Activated naive CD8-positive, alpha-beta T cell treated with anti-CD3 and anti-CD28 coated beads for 36 hours (primary cell): Measurements from ENCODE around the gene WNT9B. TPM values are rescaled to one million over a fixed set of nuclear protein-coding genes. Genes with fewer than 3 reads are reported as not detected.
"Not testable (repeated sequence)": the region's sequence is repeated elsewhere in the genome, so short reads cannot be mapped to it uniquely, and the experiment has no call there.

Experiments
- DNase-seq: peaks from one replicate; pipeline ENCODE4 v3.0.0; 2021
- H3K27ac Mint-ChIP-seq: one replicate; pipeline ENCODE4 v1.8.0; 2022; ENCODE audit warnings: mild to moderate bottlenecking, moderate library complexity, mixed read lengths
- H3K27me3 Mint-ChIP-seq: one replicate; pipeline ENCODE4 v1.8.0; 2022; ENCODE audit warnings: mild to moderate bottlenecking, mixed read lengths
- H3K36me3 Mint-ChIP-seq: one replicate; pipeline ENCODE4 v1.8.0; 2021; ENCODE audit warnings: mild to moderate bottlenecking, mixed read lengths
- H3K4me1 Mint-ChIP-seq: one replicate; pipeline ENCODE4 v1.8.0; 2021; ENCODE audit warnings: mixed read lengths
- H3K4me3 Mint-ChIP-seq: one replicate; pipeline ENCODE4 v1.8.0; 2022; ENCODE audit warnings: mild to moderate bottlenecking, moderate library complexity, mixed read lengths
- H3K9me3 Mint-ChIP-seq: one replicate; pipeline ENCODE4 v1.8.0; 2022; ENCODE audit warnings: mixed read lengths
- total RNA-seq, 2 experiments: library from RNA; stranded (reverse); gene quantifications; one replicate each; pipeline ENCODE4 v1.2.3, GENCODE V29; 2021

WNT9B gene
- total RNA-seq, 2 experiments from 2014 or later = not detected

DNA sequence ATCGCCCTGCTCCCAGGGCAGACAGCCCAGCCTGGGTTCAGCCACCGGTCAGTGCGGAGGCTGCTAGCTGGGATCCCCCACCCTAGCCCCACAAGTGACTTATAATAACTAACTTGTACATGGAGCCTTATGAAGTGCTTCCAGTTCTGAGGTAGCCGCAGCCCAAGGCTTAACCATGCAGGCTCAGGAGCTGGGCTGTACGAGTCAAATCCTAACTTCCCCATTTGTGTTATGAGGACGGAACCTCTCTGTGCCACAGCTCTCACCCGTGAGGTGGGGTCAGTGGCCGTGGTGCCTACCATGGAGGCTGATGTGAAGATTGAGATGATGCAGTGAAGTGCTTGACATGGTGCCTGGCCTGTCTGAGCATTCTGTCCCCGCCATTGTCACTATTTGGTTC is 43.8 kb downstream of the WNT9B start:
- DNase-seq = no peak
- Mint-ChIP-seq H3K27me3 (peaks cover 13% of the 10 kb centered on the region), H3K4me1 (no peaks in the 10 kb centered on the region), H3K4me3 (no peak overlapping the region), H3K27ac (no peak overlapping the region), H3K36me3 (no peaks in the 10 kb centered on the region), H3K9me3 (no peaks in the 10 kb centered on the region)

DNA sequence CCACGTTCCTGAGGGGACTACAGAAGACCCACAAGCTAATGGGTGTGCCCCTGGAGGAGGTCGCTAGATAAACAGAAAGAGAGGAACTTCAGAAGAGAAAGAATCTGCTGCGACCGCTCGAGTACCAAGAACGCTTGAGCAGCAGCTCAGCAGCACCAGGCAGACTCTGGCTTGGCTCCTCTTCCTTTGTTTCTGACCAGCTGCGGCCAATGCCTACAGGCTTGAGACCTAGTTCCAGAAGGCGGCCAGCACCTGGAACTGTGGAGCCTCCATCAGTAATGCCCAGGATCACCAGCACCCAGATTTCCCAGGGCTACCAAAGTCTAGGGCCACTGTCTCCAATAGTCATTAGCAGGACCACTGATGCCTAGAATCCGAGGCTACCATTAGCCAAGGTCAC is 45.6 kb downstream of the WNT9B start:
- DNase-seq = no peak
- Mint-ChIP-seq H3K27ac (no peak overlapping the region), H3K36me3 (no peaks in the 10 kb centered on the region), H3K4me1 (no peaks in the 10 kb centered on the region), H3K9me3 (no peaks in the 10 kb centered on the region), H3K27me3 (peaks cover 10% of the 10 kb centered on the region), H3K4me3 (no peak overlapping the region)

GRCh38 chr17:46898364-46898763 is 47.0 kb downstream of the WNT9B start:
- no peaks in the 10 kb centered on the region for H3K9me3 Mint-ChIP-seq
- no peak for DNase-seq
- no peaks in the 10 kb centered on the region for H3K36me3 Mint-ChIP-seq
- H3K4me1 Mint-ChIP-seq = no peaks in the 10 kb centered on the region
- H3K4me3 Mint-ChIP-seq = no peak overlapping the region
- no peaks in the 10 kb centered on the region for H3K27me3 Mint-ChIP-seq
- H3K27ac Mint-ChIP-seq = no peak overlapping the region

DNA sequence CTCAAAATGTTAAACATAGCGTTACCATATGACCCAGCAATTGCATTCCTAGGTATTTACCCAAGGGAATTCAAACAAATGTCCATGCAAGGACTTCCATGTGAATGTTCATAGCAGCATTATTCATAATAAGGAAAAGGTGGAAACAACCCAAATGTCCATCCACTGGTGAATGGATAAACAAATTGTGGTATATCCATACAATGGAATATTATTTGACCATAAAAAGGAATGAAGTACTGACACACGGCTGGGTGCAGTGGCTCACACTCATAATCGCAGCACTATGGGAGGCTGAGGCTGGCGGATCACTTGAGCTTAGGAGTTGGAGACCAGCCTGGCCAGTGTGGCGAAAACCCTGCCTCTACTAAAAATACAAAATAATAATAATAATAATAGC is 47.5 kb downstream of the WNT9B start:
- Mint-ChIP-seq H3K27ac (no peak overlapping the region), H3K36me3 (no peaks in the 10 kb centered on the region), H3K27me3 (no peaks in the 10 kb centered on the region), H3K4me1 (no peaks in the 10 kb centered on the region), H3K4me3 (no peak overlapping the region), H3K9me3 (no peaks in the 10 kb centered on the region)
- no peak for DNase-seq

GRCh38 chr17:46901291-46901690 is 49.9 kb downstream of the WNT9B start:
- Mint-ChIP-seq H3K27ac (no peak overlapping the region), H3K36me3 (no peaks in the 10 kb centered on the region), H3K9me3 (no peaks in the 10 kb centered on the region)

GRCh38 chr17:46903762-46904672 is 52.6 kb downstream of the WNT9B start:
- Mint-ChIP-seq H3K9me3 (no peaks in the 10 kb centered on the region), H3K4me1 (peaks cover 2% of the 10 kb centered on the region), H3K4me3 (no peak overlapping the region), H3K27ac (no peak overlapping the region), H3K27me3 (no peaks in the 10 kb centered on the region), H3K36me3 (no peaks in the 10 kb centered on the region)
- DNase-seq = no peak

More at GRCh38 chr17:46901291-46901690, 49.9 kb downstream of the WNT9B start:
- H3K4me1 Mint-ChIP-seq = peaks cover 2% of the 10 kb centered on the region
- no peak overlapping the region for H3K4me3 Mint-ChIP-seq
- DNase-seq = no peak
- H3K27me3 Mint-ChIP-seq = no peaks in the 10 kb centered on the region

DNA sequence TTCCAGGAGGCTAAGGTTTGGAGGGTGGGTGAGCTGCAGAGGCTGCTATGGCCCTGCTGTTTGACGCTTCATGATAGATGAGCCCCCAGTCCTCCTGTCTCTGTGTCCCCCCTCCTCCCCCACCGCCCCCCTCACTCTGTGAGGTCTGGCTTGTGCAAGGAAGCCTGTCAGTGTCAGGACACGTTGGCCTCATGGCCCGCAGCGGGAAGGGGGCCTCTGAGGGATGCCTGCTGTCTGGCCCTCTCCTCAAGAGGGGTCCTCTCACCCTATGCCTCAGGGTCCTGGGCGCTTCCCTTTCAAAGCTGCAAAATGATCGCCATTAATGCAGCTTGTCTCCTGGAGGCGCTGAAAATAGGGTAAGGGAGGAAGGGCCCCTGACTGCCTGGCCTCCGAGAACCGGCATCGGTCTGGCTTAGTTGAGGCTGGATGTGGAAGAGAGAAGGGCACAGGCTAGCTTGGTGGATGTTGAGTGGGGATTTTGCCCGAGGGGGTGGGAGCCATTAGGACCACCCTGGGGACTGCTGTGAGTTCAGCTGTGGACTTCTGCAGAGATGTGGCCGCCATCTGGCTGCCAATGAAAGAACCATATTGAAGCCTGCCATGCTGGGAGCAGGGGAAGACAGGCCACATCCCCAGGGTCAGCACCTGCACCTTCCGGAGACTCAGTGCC is 56.8 kb downstream of the WNT9B start:
- H3K36me3 Mint-ChIP-seq = no peaks in the 10 kb centered on the region
- no peak overlapping the region for H3K27ac Mint-ChIP-seq
- H3K9me3 Mint-ChIP-seq = no peaks in the 10 kb centered on the region
- no peaks in the 10 kb centered on the region for H3K27me3 Mint-ChIP-seq
- H3K4me1 Mint-ChIP-seq = peaks cover 2% of the 10 kb centered on the region
- no peak overlapping the region for H3K4me3 Mint-ChIP-seq
- no peak for DNase-seq

DNA sequence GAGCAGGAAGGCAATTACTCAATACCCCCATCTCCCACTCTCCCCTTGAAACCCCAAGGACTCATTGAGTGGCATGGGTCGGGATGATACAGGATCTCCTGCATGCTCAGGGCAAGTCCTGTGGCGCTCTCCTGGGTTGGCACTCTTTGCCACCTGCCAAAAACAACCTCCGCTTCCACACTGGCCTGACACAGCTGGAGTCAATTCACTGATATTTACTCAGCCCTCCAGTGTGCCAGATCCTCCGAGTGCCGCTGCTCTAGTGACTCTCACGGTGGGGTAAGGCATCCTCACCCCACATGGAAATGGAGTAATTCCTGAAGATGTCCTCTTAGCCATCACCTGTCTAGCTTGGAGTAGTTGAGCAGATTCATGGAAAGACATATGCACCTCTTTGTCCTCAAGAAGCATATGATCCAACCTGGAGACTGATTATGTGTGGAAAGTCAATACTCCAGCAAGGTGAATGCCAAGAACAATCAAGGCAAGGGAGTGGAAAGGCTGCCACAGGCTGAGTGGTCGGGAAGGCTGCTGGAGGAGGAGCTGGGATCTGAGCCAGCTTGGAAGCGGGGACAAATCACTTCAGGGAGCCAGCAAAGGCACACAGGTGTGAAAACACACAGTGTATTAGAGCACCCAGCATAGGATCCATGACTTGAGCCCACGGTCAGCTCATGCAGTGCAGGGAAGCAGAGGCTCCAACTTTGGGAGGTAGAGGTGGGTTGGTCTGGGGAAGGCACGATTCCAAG is 59.0 kb downstream of the WNT9B start:
- Mint-ChIP-seq H3K27me3 (no peaks in the 10 kb centered on the region), H3K9me3 (no peaks in the 10 kb centered on the region), H3K4me3 (no peak overlapping the region), H3K27ac (no peak overlapping the region), H3K36me3 (no peaks in the 10 kb centered on the region), H3K4me1 (peaks cover 2% of the 10 kb centered on the region)
- no peak for DNase-seq

DNA sequence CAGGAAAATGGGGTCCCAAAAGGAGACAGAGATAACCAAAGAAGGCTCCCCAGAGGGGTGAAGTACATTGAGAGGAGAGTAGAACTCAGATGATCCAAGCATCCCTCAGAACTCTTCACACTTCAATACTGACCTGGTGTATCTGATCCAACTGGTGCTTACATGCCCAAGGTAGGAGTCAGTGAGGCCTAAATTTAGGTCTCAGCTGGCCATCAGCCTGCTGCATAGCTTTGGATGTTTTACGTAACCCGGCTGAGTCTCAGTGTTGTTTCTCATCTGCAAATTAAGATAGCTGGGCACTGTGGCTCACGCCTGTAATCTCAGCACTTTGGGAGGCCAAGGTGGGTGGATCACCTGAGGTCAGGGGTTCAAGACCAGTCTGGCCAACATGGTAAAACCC is 59.9 kb downstream of the WNT9B start:
- no peaks in the 10 kb centered on the region for H3K9me3 Mint-ChIP-seq
- H3K27me3 Mint-ChIP-seq = no peaks in the 10 kb centered on the region
- H3K4me1 Mint-ChIP-seq = no peaks in the 10 kb centered on the region
- H3K4me3 Mint-ChIP-seq = no peak overlapping the region
- H3K36me3 Mint-ChIP-seq = peaks cover 4% of the 10 kb centered on the region
- H3K27ac Mint-ChIP-seq = no peak overlapping the region
- DNase-seq = no peak

GRCh38 chr17:46915596-46915995 is 64.2 kb downstream of the WNT9B start:
- Mint-ChIP-seq H3K9me3 (no peaks in the 10 kb centered on the region), H3K4me3 (no peak overlapping the region), H3K36me3 (peaks cover 4% of the 10 kb centered on the region), H3K27me3 (no peaks in the 10 kb centered on the region), H3K4me1 (no peaks in the 10 kb centered on the region), H3K27ac (no peak overlapping the region)
- no peak for DNase-seq

DNA sequence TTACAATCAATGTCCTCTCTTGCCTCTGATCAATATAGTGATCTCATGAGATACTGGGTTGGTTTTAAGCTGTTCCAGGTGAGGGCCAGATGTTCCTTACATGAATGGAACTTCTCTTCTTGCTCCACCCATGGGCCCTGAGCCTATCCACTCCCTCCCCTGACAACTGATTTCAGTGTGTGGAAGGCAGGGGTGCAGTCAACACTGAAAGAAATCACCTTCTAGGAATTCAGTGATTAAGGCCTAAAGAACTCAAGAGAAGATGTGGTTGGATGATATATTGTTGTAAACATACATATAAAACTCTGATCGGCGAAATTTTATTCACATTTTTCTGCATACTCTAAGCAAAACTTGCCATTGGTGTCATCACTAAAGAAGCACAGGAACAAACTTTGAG is 64.8 kb downstream of the WNT9B start:
- Mint-ChIP-seq H3K36me3 (peaks cover 4% of the 10 kb centered on the region), H3K4me3 (no peak overlapping the region), H3K9me3 (no peaks in the 10 kb centered on the region), H3K4me1 (no peaks in the 10 kb centered on the region), H3K27me3 (no peaks in the 10 kb centered on the region), H3K27ac (no peak overlapping the region)
- no peak for DNase-seq

DNA sequence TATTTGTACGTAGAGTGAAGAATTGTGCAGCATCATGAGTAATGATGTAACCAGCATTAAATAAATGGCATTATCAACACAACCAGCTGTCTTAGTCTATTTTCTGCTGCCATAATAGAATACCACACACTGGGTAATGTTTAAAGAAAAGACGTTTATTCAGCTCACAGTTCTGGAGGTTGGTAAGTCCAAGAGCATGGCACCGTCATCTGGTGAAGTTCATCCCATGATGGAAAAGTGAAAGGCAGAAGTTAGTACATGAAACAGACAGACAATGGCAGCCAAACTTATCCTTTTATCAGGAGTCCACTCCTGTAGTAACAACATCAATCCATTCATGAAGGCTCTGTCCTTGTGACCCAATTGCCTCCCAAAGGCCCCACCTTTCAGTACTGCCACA is 65.2 kb downstream of the WNT9B start:
- Mint-ChIP-seq H3K9me3 (no peaks in the 10 kb centered on the region), H3K27ac (no peak overlapping the region), H3K4me3 (no peak overlapping the region), H3K27me3 (no peaks in the 10 kb centered on the region), H3K36me3 (peaks cover 4% of the 10 kb centered on the region), H3K4me1 (no peaks in the 10 kb centered on the region)
- DNase-seq = no peak

DNA sequence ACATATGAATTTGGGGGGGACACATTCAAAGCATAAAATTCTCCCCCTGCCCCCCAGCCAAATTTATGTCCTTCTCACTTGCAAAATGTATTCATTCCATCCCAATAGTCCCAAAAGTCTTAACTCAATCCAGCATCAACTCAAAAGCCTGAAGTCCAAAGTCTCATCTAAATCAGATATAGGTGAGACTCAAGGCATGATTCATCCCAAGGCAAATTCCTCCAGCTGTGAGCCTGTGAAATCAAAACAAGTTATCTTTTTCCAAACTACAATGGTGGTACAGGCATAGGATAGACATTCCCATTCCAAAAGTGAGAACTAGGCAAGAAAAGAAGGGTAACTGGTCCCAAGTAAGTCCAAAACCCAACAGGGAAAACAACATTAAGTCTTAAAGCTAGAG is 65.7 kb downstream of the WNT9B start:
- DNase-seq = no peak
- Mint-ChIP-seq H3K27ac (no peak overlapping the region), H3K4me1 (peaks cover 2% of the 10 kb centered on the region), H3K9me3 (no peaks in the 10 kb centered on the region), H3K36me3 (peaks cover 5% of the 10 kb centered on the region), H3K27me3 (no peaks in the 10 kb centered on the region), H3K4me3 (no peak overlapping the region)

- H3K27me3 Mint-ChIP-seq = no peaks in the 10 kb centered on the region
- H3K27ac Mint-ChIP-seq = no peak overlapping the region
- no peak overlapping the region for H3K4me3 Mint-ChIP-seq
- H3K4me1 Mint-ChIP-seq = peaks cover 3% of the 10 kb centered on the region
- peaks cover 6% of the 10 kb centered on the region for H3K36me3 Mint-ChIP-seq
- no peak for DNase-seq
- no peaks in the 10 kb centered on the region for H3K9me3 Mint-ChIP-seq
Measured at GRCh38 chr17:46917516-46917915, 66.1 kb downstream of the WNT9B start.

- not testable (repeated sequence) for H3K36me3 Mint-ChIP-seq, H3K9me3 Mint-ChIP-seq, H3K27ac Mint-ChIP-seq, DNase-seq, H3K27me3 Mint-ChIP-seq
- H3K4me3 Mint-ChIP-seq = peak overlapping the region; percentile 86
- H3K4me1 Mint-ChIP-seq = peaks cover 32% of the 10 kb centered on the region
Measured at GRCh38 chr17:46921962-46922361, 70.6 kb downstream of the WNT9B start.
